Measurements from ENCODE around the gene PPARG.

DNA sequence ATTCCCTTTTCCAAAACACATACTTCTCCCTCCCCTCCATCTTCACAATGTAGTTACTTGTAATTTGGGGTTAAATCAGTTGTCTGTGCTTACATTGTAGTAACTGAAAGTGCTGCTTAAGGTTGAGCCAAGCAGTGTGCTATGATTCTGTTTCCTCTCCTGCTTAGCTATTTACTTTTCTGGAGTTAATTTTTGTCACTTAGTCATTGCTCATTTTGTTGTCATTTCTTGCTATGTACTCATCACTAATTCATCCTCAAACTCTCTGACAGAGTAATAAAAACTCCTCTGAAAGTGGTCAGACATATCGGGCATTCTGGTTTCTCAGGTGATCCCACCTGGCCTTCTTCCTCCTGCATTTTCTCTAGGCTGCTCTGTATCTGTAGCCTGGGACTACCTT lies 80.7 kb downstream of the PPARG start:
- no peak for TF ChIP-seq IRF2 (CRISPR knock-in tag; IDR thresholded peaks at IDR 0.05; ENCODE audit: borderline replicate concordance, low read depth)
- TF ChIP-seq, protein P1, sequence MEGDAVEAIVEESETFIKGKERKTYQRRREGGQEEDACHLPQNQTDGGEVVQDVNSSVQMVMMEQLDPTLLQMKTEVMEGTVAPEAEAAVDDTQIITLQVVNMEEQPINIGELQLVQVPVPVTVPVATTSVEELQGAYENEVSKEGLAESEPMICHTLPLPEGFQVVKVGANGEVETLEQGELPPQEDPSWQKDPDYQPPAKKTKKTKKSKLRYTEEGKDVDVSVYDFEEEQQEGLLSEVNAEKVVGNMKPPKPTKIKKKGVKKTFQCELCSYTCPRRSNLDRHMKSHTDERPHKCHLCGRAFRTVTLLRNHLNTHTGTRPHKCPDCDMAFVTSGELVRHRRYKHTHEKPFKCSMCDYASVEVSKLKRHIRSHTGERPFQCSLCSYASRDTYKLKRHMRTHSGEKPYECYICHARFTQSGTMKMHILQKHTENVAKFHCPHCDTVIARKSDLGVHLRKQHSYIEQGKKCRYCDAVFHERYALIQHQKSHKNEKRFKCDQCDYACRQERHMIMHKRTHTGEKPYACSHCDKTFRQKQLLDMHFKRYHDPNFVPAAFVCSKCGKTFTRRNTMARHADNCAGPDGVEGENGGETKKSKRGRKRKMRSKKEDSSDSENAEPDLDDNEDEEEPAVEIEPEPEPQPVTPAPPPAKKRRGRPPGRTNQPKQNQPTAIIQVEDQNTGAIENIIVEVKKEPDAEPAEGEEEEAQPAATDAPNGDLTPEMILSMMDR (IDR thresholded peaks at IDR 0.05) = no peak
- no peak for TF ChIP-seq NR2C2 (CRISPR knock-in tag; IDR thresholded peaks at IDR 0.05)
